ENCODE results near the gene GLS.

GLS gene

GRCh38 chr2:190887089-190887488, 6.5 kb downstream of the GLS start:
- DNase-seq (ENCODE audit: low read depth): no peak

GRCh38 chr2:190888449-190888848, 7.8 kb downstream of the GLS start:
- DNase-seq (ENCODE audit: low read depth): no peak

- no peak for DNase-seq (ENCODE audit: low read depth)
These were observed 8.7 kb downstream of the GLS start for GRCh38 chr2:190889175-190889943.

GRCh38 chr2:190891372-190891771, 10.8 kb downstream of the GLS start:
- no peak for DNase-seq (ENCODE audit: low read depth)

- no peak for DNase-seq (ENCODE audit: low read depth)
These were observed 11.3 kb downstream of the GLS start for GRCh38 chr2:190891889-190892288.

- no peak for DNase-seq (ENCODE audit: low read depth)
These were observed 12.5 kb downstream of the GLS start for GRCh38 chr2:190893157-190893556.

- no peak for DNase-seq (ENCODE audit: low read depth)
These were observed 15.9 kb downstream of the GLS start for GRCh38 chr2:190896477-190896876.

GRCh38 chr2:190903693-190904450, 23.3 kb downstream of the GLS start:
- DNase-seq (ENCODE audit: low read depth): no peak

GRCh38 chr2:190904640-190905261, 24.1 kb downstream of the GLS start:
- DNase-seq (ENCODE audit: low read depth): no peak

- DNase-seq (ENCODE audit: low read depth): no peak
These were observed 27.9 kb downstream of the GLS start for GRCh38 chr2:190908532-190908931.

GRCh38 chr2:190909680-190910079, 29.1 kb downstream of the GLS start:
- no peak for DNase-seq (ENCODE audit: low read depth)

GRCh38 chr2:190910341-190911136, 29.9 kb downstream of the GLS start:
- DNase-seq (ENCODE audit: low read depth): no peak

- DNase-seq (ENCODE audit: low read depth): no peak
These were observed 31.2 kb downstream of the GLS start for GRCh38 chr2:190911813-190912212.

GRCh38 chr2:190912726-190913125, 32.1 kb downstream of the GLS start:
- DNase-seq (ENCODE audit: low read depth): no peak

- DNase-seq (ENCODE audit: low read depth): no peak
These were observed 33.1 kb downstream of the GLS start for GRCh38 chr2:190913725-190914124.

- no peak for DNase-seq (ENCODE audit: low read depth)
These were observed 36.2 kb downstream of the GLS start for GRCh38 chr2:190916829-190917228.

GRCh38 chr2:190920085-190920484, 39.5 kb downstream of the GLS start:
- DNase-seq (ENCODE audit: low read depth): no peak

GRCh38 chr2:190922376-190922775, 41.8 kb downstream of the GLS start:
- DNase-seq (ENCODE audit: low read depth): no peak

- no peak for DNase-seq (ENCODE audit: low read depth)
These were observed 46.7 kb downstream of the GLS start for GRCh38 chr2:190927301-190927700.

- no peak for DNase-seq (ENCODE audit: low read depth)
These were observed 49.3 kb downstream of the GLS start for GRCh38 chr2:190929919-190930318.

GRCh38 chr2:190930411-190930810, 49.8 kb downstream of the GLS start:
- no peak for DNase-seq (ENCODE audit: low read depth)

- DNase-seq (ENCODE audit: low read depth): no peak
These were observed 51.9 kb downstream of the GLS start for GRCh38 chr2:190932514-190932913.
